Endothelial cell (in vitro differentiated cells): ENCODE data around the gene MYLK2. TPM values are rescaled to one million over a fixed set of nuclear protein-coding genes. Genes with fewer than 3 reads are reported as not detected.
A peak's percentile ranks its signal among the peaks of the same experiment; 100 is the strongest.

Source experiments
- DNase-seq: peaks from one replicate; pipeline ENCODE4 v3.0.0; 2021; ENCODE audit warnings: low spot score
- H3K27ac Mint-ChIP-seq: one replicate; pipeline ENCODE4 v1.8.0; 2021; ENCODE audit warnings: mixed read lengths, inconsistent platforms; ENCODE audit not compliant: unreplicated experiment
- H3K27me3 Mint-ChIP-seq: one replicate; pipeline ENCODE4 v1.8.0; 2021; ENCODE audit warnings: mild to moderate bottlenecking, moderate library complexity, mixed read lengths, inconsistent platforms; ENCODE audit not compliant: unreplicated experiment
- H3K36me3 Mint-ChIP-seq: one replicate; pipeline ENCODE4 v1.8.0; 2021; ENCODE audit warnings: mild to moderate bottlenecking, low read depth, mixed read lengths, inconsistent platforms; ENCODE audit not compliant: unreplicated experiment
- H3K4me1 Mint-ChIP-seq: one replicate; pipeline ENCODE4 v1.8.0; 2021; ENCODE audit warnings: mild to moderate bottlenecking, mixed read lengths, inconsistent platforms; ENCODE audit not compliant: unreplicated experiment
- H3K4me3 Mint-ChIP-seq: one replicate; pipeline ENCODE4 v1.8.0; 2021; ENCODE audit warnings: mild to moderate bottlenecking, mixed read lengths, inconsistent platforms; ENCODE audit not compliant: unreplicated experiment
- H3K9me3 Mint-ChIP-seq: one replicate; pipeline ENCODE4 v1.8.0; 2021; ENCODE audit warnings: mixed read lengths, inconsistent platforms; ENCODE audit not compliant: unreplicated experiment
- total RNA-seq: library from RNA; stranded (reverse); fragmentation: NEBNext Ultra II Directional; extraction: Animal tissue kit (Norgen Biotek cat#: 25700); gene quantifications from one replicate; pipeline ENCODE4 v1.2.1, GENCODE V29; 2021; ENCODE audit not compliant: unreplicated experiment
- TF ChIP-seq, protein P1 (sequence below): fragments of 200-600 bp; sonication (generic); IDR thresholded peaks from one replicate; pipeline ENCODE4 v1.5.0; 2021; ENCODE audit warnings: antibody characterized with exemption; ENCODE audit not compliant: unreplicated experiment

The MYLK2 gene
- total RNA-seq, 1 donor from 2014 or later: 1.7 TPM

DNA sequence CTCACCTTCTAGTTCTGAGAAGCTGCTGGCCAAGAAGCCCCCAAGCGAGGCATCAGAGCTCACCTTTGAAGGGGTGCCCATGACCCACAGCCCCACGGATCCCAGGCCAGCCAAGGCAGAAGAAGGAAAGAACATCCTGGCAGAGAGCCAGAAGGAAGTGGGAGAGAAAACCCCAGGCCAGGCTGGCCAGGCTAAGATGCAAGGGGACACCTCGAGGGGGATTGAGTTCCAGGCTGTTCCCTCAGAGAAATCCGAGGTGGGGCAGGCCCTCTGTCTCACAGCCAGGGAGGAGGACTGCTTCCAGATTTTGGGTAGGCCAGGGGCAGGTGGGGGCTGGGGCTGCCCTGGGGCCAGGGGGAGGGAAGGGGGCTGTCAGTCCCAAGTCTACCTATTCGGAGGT lies 2.3 kb downstream of the MYLK2 start:
- Mint-ChIP-seq H3K4me3 (no peak overlapping the region), H3K27ac (no peak overlapping the region), H3K9me3 (no peaks in the 10 kb centered on the region), H3K27me3 (peaks cover 6% of the 10 kb centered on the region), H3K36me3 (peaks cover 3% of the 10 kb centered on the region), H3K4me1 (peaks cover 6% of the 10 kb centered on the region)
- DNase-seq: no peak
- TF ChIP-seq, protein P1, sequence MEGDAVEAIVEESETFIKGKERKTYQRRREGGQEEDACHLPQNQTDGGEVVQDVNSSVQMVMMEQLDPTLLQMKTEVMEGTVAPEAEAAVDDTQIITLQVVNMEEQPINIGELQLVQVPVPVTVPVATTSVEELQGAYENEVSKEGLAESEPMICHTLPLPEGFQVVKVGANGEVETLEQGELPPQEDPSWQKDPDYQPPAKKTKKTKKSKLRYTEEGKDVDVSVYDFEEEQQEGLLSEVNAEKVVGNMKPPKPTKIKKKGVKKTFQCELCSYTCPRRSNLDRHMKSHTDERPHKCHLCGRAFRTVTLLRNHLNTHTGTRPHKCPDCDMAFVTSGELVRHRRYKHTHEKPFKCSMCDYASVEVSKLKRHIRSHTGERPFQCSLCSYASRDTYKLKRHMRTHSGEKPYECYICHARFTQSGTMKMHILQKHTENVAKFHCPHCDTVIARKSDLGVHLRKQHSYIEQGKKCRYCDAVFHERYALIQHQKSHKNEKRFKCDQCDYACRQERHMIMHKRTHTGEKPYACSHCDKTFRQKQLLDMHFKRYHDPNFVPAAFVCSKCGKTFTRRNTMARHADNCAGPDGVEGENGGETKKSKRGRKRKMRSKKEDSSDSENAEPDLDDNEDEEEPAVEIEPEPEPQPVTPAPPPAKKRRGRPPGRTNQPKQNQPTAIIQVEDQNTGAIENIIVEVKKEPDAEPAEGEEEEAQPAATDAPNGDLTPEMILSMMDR: no peak

DNA sequence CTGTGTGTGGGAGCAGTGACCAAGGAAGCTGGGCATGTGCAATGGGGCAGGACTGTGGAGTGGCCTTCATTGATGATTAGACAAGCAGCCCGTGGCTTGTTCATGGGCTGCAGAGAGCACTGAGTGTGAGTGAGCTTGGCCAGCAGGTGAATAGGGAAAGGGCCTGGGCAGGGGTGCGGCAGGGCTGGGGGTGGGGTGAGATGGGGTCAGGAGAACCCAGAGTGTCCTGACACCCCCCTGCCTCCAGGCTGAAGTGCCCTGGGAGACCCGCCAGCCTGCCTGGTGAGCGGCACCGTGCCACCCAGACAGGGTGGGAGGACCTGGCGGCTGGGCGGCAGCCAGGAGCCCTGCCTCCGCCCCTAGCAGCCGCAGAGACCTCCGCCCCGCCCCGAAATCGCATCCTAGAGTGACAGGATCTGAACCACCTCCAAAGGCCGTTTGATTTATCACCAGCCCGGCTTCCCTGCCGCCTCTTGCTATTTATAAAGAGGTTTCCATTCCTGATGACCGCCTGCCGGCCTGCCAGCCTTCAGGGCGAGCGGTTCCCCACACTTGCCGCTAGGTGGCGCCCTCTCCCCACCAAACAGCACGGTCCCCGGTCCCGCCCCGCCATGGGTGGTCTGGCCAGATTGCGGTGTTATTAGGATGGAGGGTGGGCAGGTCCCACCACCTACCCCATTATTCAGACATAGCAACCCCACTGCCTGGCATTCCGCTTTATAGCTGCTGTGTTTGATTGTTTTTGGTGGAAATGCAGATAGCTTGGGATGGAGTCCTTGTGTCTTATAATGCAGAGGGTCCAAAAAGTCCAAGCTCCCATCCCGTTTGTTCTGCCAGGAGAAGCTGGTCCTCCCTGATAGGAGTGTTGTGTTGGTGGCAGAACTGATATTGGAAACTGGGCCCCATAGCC lies 3.5 kb downstream of the MYLK2 start:
- peaks cover 6% of the 10 kb centered on the region for H3K27me3 Mint-ChIP-seq
- TF ChIP-seq, protein P1: peak; percentile 99
- H3K9me3 Mint-ChIP-seq: no peaks in the 10 kb centered on the region
- H3K27ac Mint-ChIP-seq: no peak overlapping the region
- H3K36me3 Mint-ChIP-seq: peaks cover 3% of the 10 kb centered on the region
- H3K4me1 Mint-ChIP-seq: peaks cover 6% of the 10 kb centered on the region
- H3K4me3 Mint-ChIP-seq: no peak overlapping the region
- peak; percentile 86 for DNase-seq

DNA sequence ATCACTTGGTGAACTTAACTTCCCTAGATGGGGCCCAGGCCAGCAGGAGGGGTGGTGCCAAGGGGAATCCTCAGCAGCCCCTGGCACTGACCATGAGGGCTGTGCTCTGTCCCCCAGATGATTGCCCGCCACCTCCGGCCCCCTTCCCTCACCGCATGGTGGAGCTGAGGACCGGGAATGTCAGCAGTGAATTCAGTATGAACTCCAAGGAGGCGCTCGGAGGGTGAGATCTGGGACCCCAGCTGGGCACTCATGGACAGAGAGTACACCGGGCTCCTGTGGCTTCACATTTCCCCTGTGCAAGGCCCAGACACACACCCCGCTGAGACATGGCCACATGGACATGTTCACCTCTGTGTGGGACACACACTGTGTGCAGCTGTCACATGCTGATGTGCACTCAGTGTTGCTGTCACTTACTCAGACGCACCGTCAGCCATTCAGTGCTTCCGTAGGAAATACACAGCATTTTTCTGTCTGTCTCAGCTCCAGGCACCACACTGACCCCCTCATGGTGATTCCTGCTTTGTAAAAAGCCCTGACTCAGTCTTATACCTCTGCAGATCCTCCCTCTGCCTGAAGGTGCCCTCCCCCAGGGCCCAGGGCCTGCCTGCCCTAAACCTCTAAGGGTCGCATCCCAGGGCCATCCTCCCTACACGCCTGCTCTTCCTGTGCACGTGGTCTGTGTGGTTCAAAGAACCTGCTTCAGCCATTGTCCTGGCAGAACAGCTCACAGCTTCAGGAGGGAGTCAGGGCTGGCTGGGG lies 4.4 kb downstream of the MYLK2 start:
- TF ChIP-seq, protein P1: no peak
- no peak overlapping the region for H3K27ac Mint-ChIP-seq
- peaks cover 6% of the 10 kb centered on the region for H3K36me3 Mint-ChIP-seq
- H3K4me1 Mint-ChIP-seq: peaks cover 12% of the 10 kb centered on the region
- H3K27me3 Mint-ChIP-seq: peaks cover 6% of the 10 kb centered on the region
- H3K4me3 Mint-ChIP-seq: peak overlapping the region; percentile 53
- no peaks in the 10 kb centered on the region for H3K9me3 Mint-ChIP-seq
- DNase-seq: no peak

- Mint-ChIP-seq H3K9me3 (no peaks in the 10 kb centered on the region), H3K4me3 (peak overlapping the region; percentile 53), H3K36me3 (peaks cover 7% of the 10 kb centered on the region), H3K4me1 (peaks cover 17% of the 10 kb centered on the region), H3K27me3 (peaks cover 6% of the 10 kb centered on the region), H3K27ac (no peak overlapping the region)
- DNase-seq: no peak
- TF ChIP-seq, protein P1: no peak
Measured at GRCh38 chr20:31824125-31824485, 4.9 kb downstream of the MYLK2 start.
